Measurements from ENCODE around the gene TCEA2.
"Not testable (repeated sequence)": the region's sequence is repeated elsewhere in the genome, so short reads cannot be mapped to it uniquely, and the experiment has no call there.

TCEA2 gene

DNA sequence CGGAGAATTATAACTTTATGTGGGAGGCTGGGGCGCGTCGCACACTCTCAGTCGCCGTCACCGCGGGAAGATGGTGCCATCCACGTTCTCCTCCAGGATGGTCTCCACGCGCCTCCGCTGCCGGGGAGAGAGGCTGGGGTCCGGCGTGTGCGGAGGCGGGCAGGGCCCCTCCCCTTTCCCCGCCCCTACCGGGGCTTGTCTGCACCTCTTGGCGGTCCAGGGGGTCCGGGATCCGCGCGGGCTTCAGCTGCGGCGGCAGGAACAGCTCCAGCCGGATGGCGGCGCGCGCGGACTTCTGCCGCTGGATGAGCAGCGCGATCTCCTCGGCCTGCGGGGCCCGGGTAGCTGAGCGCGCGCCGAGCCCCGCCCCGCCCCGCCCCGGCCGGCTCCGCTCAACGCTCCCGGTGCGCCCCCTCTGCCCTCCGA lies 20.4 kb downstream of the TCEA2 start:
- DNase-seq (ENCODE audit: low spot score): peak; percentile 88
- TF ChIP-seq, protein P1, sequence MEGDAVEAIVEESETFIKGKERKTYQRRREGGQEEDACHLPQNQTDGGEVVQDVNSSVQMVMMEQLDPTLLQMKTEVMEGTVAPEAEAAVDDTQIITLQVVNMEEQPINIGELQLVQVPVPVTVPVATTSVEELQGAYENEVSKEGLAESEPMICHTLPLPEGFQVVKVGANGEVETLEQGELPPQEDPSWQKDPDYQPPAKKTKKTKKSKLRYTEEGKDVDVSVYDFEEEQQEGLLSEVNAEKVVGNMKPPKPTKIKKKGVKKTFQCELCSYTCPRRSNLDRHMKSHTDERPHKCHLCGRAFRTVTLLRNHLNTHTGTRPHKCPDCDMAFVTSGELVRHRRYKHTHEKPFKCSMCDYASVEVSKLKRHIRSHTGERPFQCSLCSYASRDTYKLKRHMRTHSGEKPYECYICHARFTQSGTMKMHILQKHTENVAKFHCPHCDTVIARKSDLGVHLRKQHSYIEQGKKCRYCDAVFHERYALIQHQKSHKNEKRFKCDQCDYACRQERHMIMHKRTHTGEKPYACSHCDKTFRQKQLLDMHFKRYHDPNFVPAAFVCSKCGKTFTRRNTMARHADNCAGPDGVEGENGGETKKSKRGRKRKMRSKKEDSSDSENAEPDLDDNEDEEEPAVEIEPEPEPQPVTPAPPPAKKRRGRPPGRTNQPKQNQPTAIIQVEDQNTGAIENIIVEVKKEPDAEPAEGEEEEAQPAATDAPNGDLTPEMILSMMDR (IDR thresholded peaks at IDR 0.05; ENCODE audit: extremely low read depth, missing control alignments): peak; percentile 88

DNA sequence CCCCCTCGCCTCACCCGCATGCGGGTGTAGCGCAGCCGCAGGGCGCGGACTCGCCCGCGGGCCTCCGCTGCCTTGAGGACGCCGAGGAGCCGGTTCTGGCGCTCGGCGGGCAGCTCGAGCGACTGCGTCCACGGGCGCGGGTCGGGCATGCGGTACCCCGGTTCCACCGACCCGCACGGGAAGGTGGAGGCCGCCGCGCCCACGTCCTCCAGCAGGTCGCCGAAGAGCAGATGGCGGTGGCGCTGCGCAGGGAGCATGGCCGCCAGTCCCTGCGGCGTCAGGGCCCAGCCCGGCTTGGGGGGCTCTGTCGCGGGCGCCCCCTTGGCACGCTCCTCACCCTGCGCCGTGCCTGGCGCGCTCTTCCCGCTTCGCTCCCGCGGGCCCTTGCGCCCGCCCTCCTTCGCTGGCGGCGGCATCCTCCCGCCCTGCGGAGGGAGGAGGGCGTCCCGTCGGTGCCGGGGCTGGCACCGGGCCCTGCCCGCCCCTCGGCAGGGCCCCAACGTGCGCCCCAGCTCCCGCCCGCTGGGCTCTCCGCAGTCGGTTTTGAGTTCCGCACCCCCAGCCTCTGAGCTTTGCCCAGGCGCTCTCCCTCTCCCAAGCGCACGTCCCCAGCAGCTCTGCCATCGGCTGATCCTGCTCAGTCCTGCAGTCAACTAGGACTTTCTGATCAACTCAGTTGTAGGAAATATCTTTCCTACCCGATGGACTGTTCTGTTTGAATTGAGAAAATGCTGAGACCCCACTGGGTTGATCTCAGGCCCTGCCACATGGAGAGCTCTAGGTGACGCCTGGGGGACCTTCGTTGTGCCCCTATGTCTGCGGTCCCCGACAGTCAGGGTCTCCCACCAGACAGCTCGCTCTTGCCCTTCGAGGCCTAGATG lies 21.0 kb downstream of the TCEA2 start, which contains the start of gene LKAAEAR1:
Gene LKAAEAR1 (minus strand): TSS at position 595 of the 881 bp plus-strand sequence. CDS start 179 bp downstream, at position 416.
- DNase-seq (ENCODE audit: low spot score): no peak
- TF ChIP-seq, protein P1 (IDR thresholded peaks at IDR 0.05; ENCODE audit: extremely low read depth, missing control alignments): no peak

GRCh38 chr20:64084685-64085152 lies 21.7 kb downstream of the TCEA2 start:
- TF ChIP-seq, protein P1 (IDR thresholded peaks at IDR 0.05; ENCODE audit: extremely low read depth, missing control alignments): no peak
- no peak for DNase-seq (ENCODE audit: low spot score)

DNA sequence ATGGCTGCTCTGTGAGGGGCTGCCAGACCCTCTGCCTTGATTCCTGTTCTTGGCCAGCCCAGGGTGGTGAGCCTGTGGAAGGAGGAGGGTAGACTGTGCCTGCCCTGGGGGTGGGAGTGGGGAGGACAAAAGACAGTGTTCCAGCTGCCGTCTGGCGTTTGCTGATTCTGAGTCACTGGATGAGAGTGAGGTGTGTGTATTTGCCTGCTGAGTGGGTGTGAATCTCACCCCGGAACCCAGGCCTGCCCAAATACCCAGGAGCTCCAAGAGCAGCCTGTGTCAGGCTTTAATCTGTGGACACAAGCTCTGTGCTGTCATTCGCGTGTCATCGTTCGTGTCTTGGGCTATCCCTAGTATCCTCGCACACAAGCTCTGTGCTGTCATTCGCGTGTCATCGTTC lies 23.8 kb downstream of the TCEA2 start:
- TF ChIP-seq, protein P1 (IDR thresholded peaks at IDR 0.05; ENCODE audit: extremely low read depth, missing control alignments): no peak
- DNase-seq (ENCODE audit: low spot score): no peak

GRCh38 chr20:64087226-64087825 lies 24.3 kb downstream of the TCEA2 start:
- not testable (repeated sequence) for DNase-seq (ENCODE audit: low spot score)

- not testable (repeated sequence) for DNase-seq (ENCODE audit: low spot score)
These were observed 25.6 kb downstream of the TCEA2 start for GRCh38 chr20:64088586-64088985.

DNA sequence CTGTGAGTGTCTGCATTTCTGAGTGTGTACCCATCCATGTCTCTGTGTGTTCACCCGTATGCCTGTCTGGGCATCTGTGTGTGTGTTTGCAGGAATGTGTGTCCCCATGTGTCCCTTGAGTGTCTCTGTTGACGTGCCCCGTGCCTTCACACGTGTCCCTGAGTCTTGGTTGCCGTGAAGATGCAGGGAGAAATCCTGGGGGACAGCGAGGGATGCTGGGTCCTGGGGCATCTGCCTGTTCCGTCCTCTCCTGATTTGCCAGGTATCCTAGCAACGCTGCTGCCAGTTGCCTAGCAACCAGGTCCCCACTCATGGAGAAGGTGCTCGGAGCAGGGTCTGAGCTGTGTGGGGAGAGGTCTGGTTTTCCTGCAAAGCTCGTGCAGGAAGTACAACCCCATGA lies 27.2 kb downstream of the TCEA2 start:
- DNase-seq (ENCODE audit: low spot score): no peak
- TF ChIP-seq, protein P1 (IDR thresholded peaks at IDR 0.05; ENCODE audit: extremely low read depth, missing control alignments): no peak

- TF ChIP-seq, protein P1 (IDR thresholded peaks at IDR 0.05; ENCODE audit: extremely low read depth, missing control alignments): no peak
These were observed 28.3 kb downstream of the TCEA2 start for GRCh38 chr20:64091340-64091739.

More at GRCh38 chr20:64091340-64091739, 28.3 kb downstream of the TCEA2 start:
- no peak for DNase-seq (ENCODE audit: low spot score)
